NB4 (cell line): ENCODE measurements around the gene ZNF516.

Source experiments
- TF ChIP-seq, protein P1 (sequence below): IDR thresholded peaks from 2 replicates; pipeline ENCODE4 v1.6.1; 2011; ENCODE audit warnings: low read depth, low read length
- TF ChIP-seq, protein P2 (sequence below): IDR thresholded peaks from one replicate; pipeline ENCODE4 v1.5.1; 2012; ENCODE audit warnings: low read depth, low read length

- TF ChIP-seq, protein P1, sequence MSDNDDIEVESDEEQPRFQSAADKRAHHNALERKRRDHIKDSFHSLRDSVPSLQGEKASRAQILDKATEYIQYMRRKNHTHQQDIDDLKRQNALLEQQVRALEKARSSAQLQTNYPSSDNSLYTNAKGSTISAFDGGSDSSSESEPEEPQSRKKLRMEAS = no peak
- TF ChIP-seq, protein P2, sequence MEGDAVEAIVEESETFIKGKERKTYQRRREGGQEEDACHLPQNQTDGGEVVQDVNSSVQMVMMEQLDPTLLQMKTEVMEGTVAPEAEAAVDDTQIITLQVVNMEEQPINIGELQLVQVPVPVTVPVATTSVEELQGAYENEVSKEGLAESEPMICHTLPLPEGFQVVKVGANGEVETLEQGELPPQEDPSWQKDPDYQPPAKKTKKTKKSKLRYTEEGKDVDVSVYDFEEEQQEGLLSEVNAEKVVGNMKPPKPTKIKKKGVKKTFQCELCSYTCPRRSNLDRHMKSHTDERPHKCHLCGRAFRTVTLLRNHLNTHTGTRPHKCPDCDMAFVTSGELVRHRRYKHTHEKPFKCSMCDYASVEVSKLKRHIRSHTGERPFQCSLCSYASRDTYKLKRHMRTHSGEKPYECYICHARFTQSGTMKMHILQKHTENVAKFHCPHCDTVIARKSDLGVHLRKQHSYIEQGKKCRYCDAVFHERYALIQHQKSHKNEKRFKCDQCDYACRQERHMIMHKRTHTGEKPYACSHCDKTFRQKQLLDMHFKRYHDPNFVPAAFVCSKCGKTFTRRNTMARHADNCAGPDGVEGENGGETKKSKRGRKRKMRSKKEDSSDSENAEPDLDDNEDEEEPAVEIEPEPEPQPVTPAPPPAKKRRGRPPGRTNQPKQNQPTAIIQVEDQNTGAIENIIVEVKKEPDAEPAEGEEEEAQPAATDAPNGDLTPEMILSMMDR = no peak
These were observed 166.9 kb downstream of the ZNF516 start for GRCh38 chr18:76328140-76328539.
